Aortic smooth muscle cell (primary cell): Measurements from ENCODE around the gene C1orf53. TPM values are rescaled to one million over a fixed set of nuclear protein-coding genes. Genes with fewer than 3 reads are reported as not detected.

Experiments
- total RNA-seq: library from RNA; depleted of rRNA; stranded (reverse); fragments of >200 nt; gene quantifications from 2 replicates; pipeline ENCODE4 v1.2.3, GENCODE V29; 2014

C1orf53 gene
- total RNA-seq = 3.9 and 6.1 TPM in 2 replicates

GRCh38 chr1:197902454-197903195, at the start of gene C1orf53:
C1orf53 (plus strand) TSS chr1:197902630; CDS start chr1:197902650, 20 bp downstream.

Other genes starting within 250 kb of the C1orf53 start
- 9.2 and 9.7 TPM in 2 replicates for gene DENND1B, start 127.2 kb upstream of the C1orf53 start, total RNA-seq
- under 0.01 TPM in 1 of 2 replicates, not detected in the other for gene LHX9, start 14.7 kb downstream of the C1orf53 start, total RNA-seq